ENCODE measurements around the gene CTNNBL1. TPM values are rescaled to one million over a fixed set of nuclear protein-coding genes. Genes with fewer than 3 reads are reported as not detected.
"Not testable (repeated sequence)": the region's sequence is repeated elsewhere in the genome, so short reads cannot be mapped to it uniquely, and the experiment has no call there.

The CTNNBL1 gene
- total and polyA plus RNA-seq, 2 of the 4 experiments (the other 2 are of a cell fraction): 29.9 to 34.1 TPM

- H3K9ac ChIP-seq (ENCODE audit: low read depth, low read length); CTCF ChIA-PET; H2BK20ac ChIP-seq (ENCODE audit: low read depth, low read length); H2BK15ac ChIP-seq (ENCODE audit: low read depth, low read length); H3K27ac ChIP-seq (ENCODE audit: insufficient read depth, low read length); H3K4ac ChIP-seq (ENCODE audit: low read depth, low read length); H4K8ac ChIP-seq (ENCODE audit: low read depth in 2 of 2, low read length in 2 of 2); ATAC-seq (ENCODE audit: low read depth); DNase-seq; H2BK5ac ChIP-seq (ENCODE audit: low read depth, low read length, poor library complexity, severe bottlenecking); H2BK120ac ChIP-seq (ENCODE audit: low read depth, low read length); H3K14ac ChIP-seq (replicated peaks; ENCODE audit: low read depth, low read length); H4K20me1 ChIP-seq (ENCODE audit: insufficient read depth, low read length); H3K4me2 ChIP-seq (ENCODE audit: low read depth, low read length); H4K5ac ChIP-seq (ENCODE audit: low read depth, low read length); H3K4me1 ChIP-seq (ENCODE audit: control insufficient read depth, insufficient read depth, low read length); H3K18ac ChIP-seq (ENCODE audit: low read depth, low read length); dilution Hi-C loops (cut with HindIII; ENCODE audit: low sequenced_read_pairs, unreplicated experiment); BruUV-seq (replicated peaks); H3K9me3 ChIP-seq (ENCODE audit: control insufficient read depth, insufficient read depth, low read length); H2AK9ac ChIP-seq (replicated peaks; ENCODE audit: low read depth, low read length, poor library complexity); H3K23ac ChIP-seq (ENCODE audit: low read depth, low read length); H4K91ac ChIP-seq (ENCODE audit: insufficient read depth, low read depth, low read length); H3K79me1 ChIP-seq (ENCODE audit: low read depth in 1 of 2, low read length in 2 of 2); H2AK5ac ChIP-seq (ENCODE audit: low read depth, low read length); H3K9me1 ChIP-seq (ENCODE audit: insufficient read depth, low read length); H2AFZ ChIP-seq (replicated peaks; ENCODE audit: low read length, poor library complexity); POLR2A ChIA-PET (ENCODE audit: unreplicated experiment); H3K4me3 ChIP-seq (ENCODE audit: insufficient read depth, low read depth, low read length); H3K56ac ChIP-seq (ENCODE audit: extremely low read depth, insufficient read depth, low read length); in situ Hi-C loops (cut with MboI; ENCODE audit: low sequenced_read_pairs); intact Hi-C loops (cut with micrococcal nuclease); H3K36me3 ChIP-seq (ENCODE audit: control insufficient read depth, insufficient read depth, low read length): not testable (repeated sequence)
- peaks cover 16% of the 10 kb centered on the region for H3K27me3 ChIP-seq (ENCODE audit: control insufficient read depth, insufficient read depth, low read length)
- WGBS, 2 experiments (ENCODE audit: extremely low coverage in 2 of 2, insufficient read length in 1 of 2): 0% methylated on average over 4 of the region's 9 CpGs; no CpG with 5 or more reads in 1 of the 2 experiments
These were observed 10.7 kb upstream of the CTNNBL1 start for GRCh38 chr20:37683146-37683545.
